K562 (cell line): Measurements from ENCODE around the gene AFDN. TPM values are rescaled to one million over a fixed set of nuclear protein-coding genes. Genes with fewer than 3 reads are reported as not detected.

Source experiments
- ARID2 ChIP-seq: fragments of 450-650 bp; IDR thresholded peaks from 2 replicates; pipeline ENCODE4 v1.6.1; 2017; ENCODE audit warnings: antibody characterized with exemption, mild to moderate bottlenecking
- ATF4 ChIP-seq: fragments of 450-650 bp; formaldehyde crosslinking; IDR thresholded peaks from 2 replicates; pipeline ENCODE4 v1.4.0; 2022; ENCODE audit warnings: mild to moderate bottlenecking, moderate library complexity
- BMI1 ChIP-seq: fragments of 150-350 bp; IDR thresholded peaks from 2 replicates; pipeline ENCODE4 v1.6.1; 2014; ENCODE audit warnings: low read length
- E2F6 ChIP-seq, 2 experiments: IDR thresholded peaks; 2 replicates each; pipeline ENCODE4 v1.6.1; 2011; ENCODE audit warnings: borderline replicate concordance in 1 of 2, control low read depth in 1 of 2, low read depth in 1 of 2, low read length in 1 of 2, mild to moderate bottlenecking in 1 of 2, mixed read lengths in 1 of 2, moderate library complexity in 1 of 2; ENCODE audit not compliant: insufficient read depth in 1 of 2, insufficient read length in 1 of 2, poor library complexity in 1 of 2, severe bottlenecking in 1 of 2; ENCODE audit errors: extremely low read depth in 1 of 2
- E4F1 ChIP-seq: fragments of 250-450 bp; sonication (Bioruptor Pico); IDR thresholded peaks from 2 replicates; pipeline ENCODE4 v1.5.0; 2021; ENCODE audit warnings: mild to moderate bottlenecking, borderline replicate concordance
- FOSL1 ChIP-seq: fragments of 200-800 bp; sonication (Bioruptor generic); conservative IDR thresholded peaks from 2 replicates; pipeline ENCODE4 v1.6.1; 2016; ENCODE audit warnings: missing genetic modification characterization, missing compliant biosample characterization
- ID3 ChIP-seq, 2 experiments: fragments of 250-450 bp in 1 of 2; fragments of 450-650 bp in 1 of 2; sonication (Bioruptor Pico) in 1 of 2; IDR thresholded peaks; 2 replicates each; pipeline versions ENCODE4 v1.6.1 to v1.8.0; 2016 to 2021; ENCODE audit warnings: mild to moderate bottlenecking in 2 of 2, moderate library complexity in 2 of 2, missing compliant biosample characterization in 1 of 2, missing genetic modification characterization in 1 of 2
- MAFG ChIP-seq: fragments of 450-650 bp; conservative IDR thresholded peaks from 2 replicates; pipeline ENCODE4 v1.6.1; 2016; ENCODE audit warnings: missing genetic modification characterization, missing compliant biosample characterization
- NCOA2 ChIP-seq, 2 experiments: fragments of 450-650 bp; IDR thresholded peaks; 2 replicates each; pipeline ENCODE4 v1.6.1; 2018; ENCODE audit warnings: mild to moderate bottlenecking in 2 of 2, moderate library complexity in 1 of 2; ENCODE audit not compliant: partially characterized antibody in 2 of 2
- NFE2 ChIP-seq: IDR thresholded peaks from 2 replicates; pipeline ENCODE4 v1.6.1; 2014; ENCODE audit warnings: antibody characterized with exemption, low read depth
- NFE2L1 ChIP-seq: fragments of 450-650 bp; IDR thresholded peaks from 2 replicates; pipeline ENCODE4 v1.6.1; 2016; ENCODE audit warnings: missing genetic modification characterization, low read depth, mild to moderate bottlenecking, missing compliant biosample characterization, moderate library complexity, borderline replicate concordance
- NFIC ChIP-seq: fragments of 450-650 bp; IDR thresholded peaks from 2 replicates; pipeline ENCODE4 v1.6.1; 2017; ENCODE audit warnings: mild to moderate bottlenecking, inconsistent platforms
- PATZ1 ChIP-seq: fragments of 250-450 bp; sonication (Bioruptor Pico); IDR thresholded peaks from 2 replicates; pipeline ENCODE4 v1.5.0; 2020; ENCODE audit warnings: mild to moderate bottlenecking, borderline replicate concordance
- PTTG1 ChIP-seq: fragments of 450-650 bp; IDR thresholded peaks from 2 replicates; pipeline ENCODE4 v1.6.1; 2016; ENCODE audit warnings: low read depth, mild to moderate bottlenecking, missing genetic modification characterization, missing compliant biosample characterization
- SIN3B ChIP-seq: fragments of 450-650 bp; IDR thresholded peaks from 2 replicates; pipeline ENCODE4 v1.6.1; 2017; ENCODE audit warnings: low read depth, mild to moderate bottlenecking, moderate library complexity
- SRSF7 ChIP-seq: fragments of 200-400 bp; formaldehyde crosslinking; optimal IDR thresholded peaks from 2 replicates; pipeline ENCODE3; 2017; ENCODE audit warnings: mild to moderate bottlenecking, low read depth, low read length
- TEAD2 ChIP-seq: fragments of 450-650 bp; IDR thresholded peaks from 2 replicates; pipeline ENCODE4 v1.6.1; 2016; ENCODE audit warnings: missing genetic modification characterization, control low read depth, missing compliant biosample characterization
- TGIF2 ChIP-seq: sonication (generic); formaldehyde crosslinking; IDR thresholded peaks from 2 replicates; pipeline ENCODE4 v1.8.1; 2022; ENCODE audit warnings: mild to moderate bottlenecking, missing genetic modification reagents, moderate library complexity
- ZNF511 ChIP-seq: sonication (generic); formaldehyde crosslinking; IDR thresholded peaks from 2 replicates; pipeline ENCODE4 v1.8.0; 2022; ENCODE audit warnings: mild to moderate bottlenecking, missing genetic modification reagents
- ZNF830 ChIP-seq: fragments of 250-450 bp; sonication (Bioruptor Pico); IDR thresholded peaks from 2 replicates; pipeline ENCODE4 v1.5.0; 2021; ENCODE audit warnings: mild to moderate bottlenecking
- polyA plus RNA-seq, 8 experiments: library from polyadenylated mRNA; depleted of rRNA in 4 of 8; stranded (reverse) in 5 of 8; unstranded in 3 of 8; fragments of >200 nt; fragmentation: Nextera tagmentation in 2 of 8; fragmentation: Illumina TruSeq in 1 of 8; extraction: Ambion mirVana in 2 of 8; extraction: Trizol in 1 of 8; gene quantifications; 2 replicates each; pipeline versions ENCODE4 v1.2.1 to v1.2.3, GENCODE V29; 2011 to 2014; ENCODE audit warnings: inconsistent platforms in 1 of 8, missing spikeins in 1 of 8
- total RNA-seq, 7 experiments: library from RNA; depleted of rRNA in 6 of 7; stranded (reverse); fragments of >200 nt in 6 of 7; fragmentation: Illumina TruSeq in 2 of 7; extraction: Trizol in 2 of 7; gene quantifications; 2 replicates each; pipeline versions ENCODE4 v1.2.1 to v1.2.3, GENCODE V29; 2011 to 2021; ENCODE audit warnings: low replicate concordance in 1 of 7

Gene AFDN
- total and polyA plus RNA-seq, 9 of the 15 experiments (the other 6 are each of a cell fraction or from before 2014, with no cell fraction given) = 7.2 to 129 (median 105) TPM

GRCh38 chr6:167846997-167847606, 20.4 kb downstream of the AFDN start (continued):
- peak; percentile 6; the same call in 1 of the 2 replicates for TF ChIP-seq ARID2
- peak; percentile 92 for TF ChIP-seq NFIC
- no peak for TF ChIP-seq TEAD2 (tag)
- no peak for TF ChIP-seq ZNF511
- TF ChIP-seq E4F1 (CRISPR knock-in tag) = no peak
- peak; percentile 83 for TF ChIP-seq NFE2
- TF ChIP-seq E2F6 (IDR thresholded peaks at IDR 0.05; ENCODE audit: borderline replicate concordance in 1 of 2, extremely low read depth in 1 of 2, insufficient read depth in 1 of 2, insufficient read length in 1 of 2, low read depth in 1 of 2, low read length in 1 of 2, poor library complexity in 1 of 2, severe bottlenecking in 1 of 2) = no peak
- no peak for TF ChIP-seq SIN3B
- no peak for TF ChIP-seq PTTG1 (tag)
- TF ChIP-seq FOSL1 (tag) = peak; percentile 76
- peak in 1 of 2 experiments; percentile 9 for TF ChIP-seq NCOA2 (IDR thresholded peaks at IDR 0.05; ENCODE audit: partially characterized antibody in 2 of 2)
- no peak for TF ChIP-seq NFE2L1 (tag)
- no peak for TF ChIP-seq BMI1
- TF ChIP-seq ZNF830 (CRISPR knock-in tag) = no peak
- TF ChIP-seq MAFG (tag) = peak; percentile 52; the same call in 1 of the 2 replicates
- TF ChIP-seq ID3 (CRISPR knock-in tag; IDR thresholded peaks at IDR 0.05) = no peak
- TF ChIP-seq ID3 (tag; IDR thresholded peaks at IDR 0.05) = no peak
- TF ChIP-seq TGIF2 = no peak
- no peak for TF ChIP-seq PATZ1
- no peak for TF ChIP-seq SRSF7
- TF ChIP-seq ATF4 (CRISPR knock-in tag) = no peak
